Panc1 (cell line): ENCODE measurements around the gene BTBD8. TPM values are rescaled to one million over a fixed set of nuclear protein-coding genes. Genes with fewer than 3 reads are reported as not detected.

Experiments
- ATAC-seq: fragments of 200-7000 bp; cut with Tn5 transposase; 2 replicates; pipeline ENCODE4 v1.9.1; 2020; ENCODE audit warnings: mild to moderate bottlenecking, moderate library complexity
- BruUV-seq: library from RNA; stranded (reverse); fragments of 400-500 nt; replicated peaks from 2 replicates; lab custom pipeline; 2021; lab: Mats Ljungman, UMichigan
- CTCF ChIA-PET: fragments of 300-600 bp; sonication (Branson Sonifier 250); formaldehyde crosslinking; loops from one replicate; lab custom pipeline; 2022; ENCODE audit warnings: antibody characterized with exemption; lab: Charles Lee
- POLR2A ChIA-PET: fragments of 300-600 bp; sonication (Branson Sonifier 250); formaldehyde crosslinking; loops from one replicate; lab custom pipeline; 2022; ENCODE audit warnings: antibody characterized with exemption; lab: Charles Lee
- DNase-seq: peaks from one replicate; pipeline ENCODE4 v3.0.0-alpha.2; 2010; ENCODE audit warnings: low read depth, low spot score
- H3K27ac ChIP-seq: 2 replicates; pipeline ENCODE4 v1.5.1; 2011; ENCODE audit warnings: mild to moderate bottlenecking, low read length, inconsistent platforms
- H3K27me3 ChIP-seq: fragments of 200-500 bp; sonication (Bioruptor generic); 2 replicates; pipeline ENCODE4 v1.6.0; 2014; ENCODE audit warnings: low read length, inconsistent platforms; ENCODE audit not compliant: control insufficient read depth, insufficient read depth
- H3K36me3 ChIP-seq: fragments of 200-500 bp; sonication (Bioruptor generic); 2 replicates; pipeline ENCODE4 v1.5.1; 2014; ENCODE audit warnings: inconsistent platforms, mild to moderate bottlenecking, low read length, moderate library complexity; ENCODE audit not compliant: control insufficient read depth, insufficient read depth
- H3K4me1 ChIP-seq: 2 replicates; pipeline ENCODE4 v1.5.1; 2011; ENCODE audit warnings: inconsistent platforms, mild to moderate bottlenecking, low read length, moderate library complexity; ENCODE audit not compliant: control insufficient read depth, insufficient read depth
- H3K4me3 ChIP-seq, 2 experiments: 2 replicates each; pipeline ENCODE4 v1.5.1; 2011 to 2012; ENCODE audit warnings: low read depth in 2 of 2, low read length in 2 of 2, mild to moderate bottlenecking in 2 of 2, inconsistent platforms in 1 of 2, moderate library complexity in 1 of 2
- H3K9me3 ChIP-seq: fragments of 200-500 bp; sonication (Bioruptor generic); 2 replicates; pipeline ENCODE4 v1.5.1; 2014; ENCODE audit warnings: low read depth, mild to moderate bottlenecking, inconsistent platforms, low read length, moderate library complexity; ENCODE audit not compliant: control insufficient read depth, insufficient read depth
- POLR2AphosphoS5 ChIP-seq: IDR thresholded peaks from 2 replicates; pipeline ENCODE4 v1.6.1; 2012; ENCODE audit warnings: mild to moderate bottlenecking, low read depth, low read length, moderate library complexity
- SIN3A ChIP-seq: IDR thresholded peaks from 2 replicates; pipeline ENCODE4 v1.6.1; 2012; ENCODE audit warnings: low read depth, mild to moderate bottlenecking, low read length, moderate library complexity, borderline replicate concordance; ENCODE audit not compliant: insufficient read depth
- TCF7L2 ChIP-seq: IDR thresholded peaks from 2 replicates; pipeline ENCODE4 v1.6.1; 2011; ENCODE audit warnings: mild to moderate bottlenecking, low read depth, low read length, inconsistent platforms
- in situ Hi-C: cut with HindIII; loops from 2 replicates; pipeline ENCODE4 v1.10.0; 2016; ENCODE audit warnings: low sequenced_read_pairs, low pct_unique_long_range_greater_than_20kb
- intact Hi-C: fragments of 100-400 bp; cut with micrococcal nuclease; formaldehyde crosslinking; loops from one replicate; pipeline ENCODE4 v1.10.0; 2022; ENCODE audit not compliant: unreplicated experiment
- total RNA-seq: library from RNA; stranded (reverse); gene quantifications from one replicate; pipeline ENCODE4 v1.2.1, GENCODE V29; 2021; ENCODE audit not compliant: unreplicated experiment
- TF ChIP-seq, protein P1 (sequence below): fragments of 450-650 bp; IDR thresholded peaks from 2 replicates; pipeline ENCODE4 v1.5.1; 2017; ENCODE audit warnings: mild to moderate bottlenecking
- TF ChIP-seq, protein P2 (sequence below), 2 experiments: IDR thresholded peaks; 2 replicates each; pipeline ENCODE4 v1.6.1; 2011 to 2012; ENCODE audit warnings: low read depth in 2 of 2, control low read depth in 1 of 2, low read length in 1 of 2, mild to moderate bottlenecking in 1 of 2, moderate library complexity in 1 of 2; ENCODE audit not compliant: insufficient read depth in 1 of 2

BTBD8 gene
- total RNA-seq, 1 experiment from 2014 or later: 0.69 TPM

- in situ Hi-C loops (no loop called here), intact Hi-C loops (no loop called here)
- ATAC-seq (no peak), DNase-seq (no peak)
- ChIA-PET POLR2A (no interaction called here), CTCF (no interaction called here)
- Histone ChIP-seq H3K27me3 (no peaks in the 10 kb centered on the region), H3K36me3 (no peaks in the 10 kb centered on the region), H3K9me3 (no peaks in the 10 kb centered on the region), H3K4me3 (no peak overlapping the region), H3K27ac (no peak overlapping the region), H3K4me1 (no peaks in the 10 kb centered on the region)
- BruUV-seq: no TSS peak
- TF ChIP-seq, protein P1, sequence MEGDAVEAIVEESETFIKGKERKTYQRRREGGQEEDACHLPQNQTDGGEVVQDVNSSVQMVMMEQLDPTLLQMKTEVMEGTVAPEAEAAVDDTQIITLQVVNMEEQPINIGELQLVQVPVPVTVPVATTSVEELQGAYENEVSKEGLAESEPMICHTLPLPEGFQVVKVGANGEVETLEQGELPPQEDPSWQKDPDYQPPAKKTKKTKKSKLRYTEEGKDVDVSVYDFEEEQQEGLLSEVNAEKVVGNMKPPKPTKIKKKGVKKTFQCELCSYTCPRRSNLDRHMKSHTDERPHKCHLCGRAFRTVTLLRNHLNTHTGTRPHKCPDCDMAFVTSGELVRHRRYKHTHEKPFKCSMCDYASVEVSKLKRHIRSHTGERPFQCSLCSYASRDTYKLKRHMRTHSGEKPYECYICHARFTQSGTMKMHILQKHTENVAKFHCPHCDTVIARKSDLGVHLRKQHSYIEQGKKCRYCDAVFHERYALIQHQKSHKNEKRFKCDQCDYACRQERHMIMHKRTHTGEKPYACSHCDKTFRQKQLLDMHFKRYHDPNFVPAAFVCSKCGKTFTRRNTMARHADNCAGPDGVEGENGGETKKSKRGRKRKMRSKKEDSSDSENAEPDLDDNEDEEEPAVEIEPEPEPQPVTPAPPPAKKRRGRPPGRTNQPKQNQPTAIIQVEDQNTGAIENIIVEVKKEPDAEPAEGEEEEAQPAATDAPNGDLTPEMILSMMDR: no peak
- TF ChIP-seq, protein P2, sequence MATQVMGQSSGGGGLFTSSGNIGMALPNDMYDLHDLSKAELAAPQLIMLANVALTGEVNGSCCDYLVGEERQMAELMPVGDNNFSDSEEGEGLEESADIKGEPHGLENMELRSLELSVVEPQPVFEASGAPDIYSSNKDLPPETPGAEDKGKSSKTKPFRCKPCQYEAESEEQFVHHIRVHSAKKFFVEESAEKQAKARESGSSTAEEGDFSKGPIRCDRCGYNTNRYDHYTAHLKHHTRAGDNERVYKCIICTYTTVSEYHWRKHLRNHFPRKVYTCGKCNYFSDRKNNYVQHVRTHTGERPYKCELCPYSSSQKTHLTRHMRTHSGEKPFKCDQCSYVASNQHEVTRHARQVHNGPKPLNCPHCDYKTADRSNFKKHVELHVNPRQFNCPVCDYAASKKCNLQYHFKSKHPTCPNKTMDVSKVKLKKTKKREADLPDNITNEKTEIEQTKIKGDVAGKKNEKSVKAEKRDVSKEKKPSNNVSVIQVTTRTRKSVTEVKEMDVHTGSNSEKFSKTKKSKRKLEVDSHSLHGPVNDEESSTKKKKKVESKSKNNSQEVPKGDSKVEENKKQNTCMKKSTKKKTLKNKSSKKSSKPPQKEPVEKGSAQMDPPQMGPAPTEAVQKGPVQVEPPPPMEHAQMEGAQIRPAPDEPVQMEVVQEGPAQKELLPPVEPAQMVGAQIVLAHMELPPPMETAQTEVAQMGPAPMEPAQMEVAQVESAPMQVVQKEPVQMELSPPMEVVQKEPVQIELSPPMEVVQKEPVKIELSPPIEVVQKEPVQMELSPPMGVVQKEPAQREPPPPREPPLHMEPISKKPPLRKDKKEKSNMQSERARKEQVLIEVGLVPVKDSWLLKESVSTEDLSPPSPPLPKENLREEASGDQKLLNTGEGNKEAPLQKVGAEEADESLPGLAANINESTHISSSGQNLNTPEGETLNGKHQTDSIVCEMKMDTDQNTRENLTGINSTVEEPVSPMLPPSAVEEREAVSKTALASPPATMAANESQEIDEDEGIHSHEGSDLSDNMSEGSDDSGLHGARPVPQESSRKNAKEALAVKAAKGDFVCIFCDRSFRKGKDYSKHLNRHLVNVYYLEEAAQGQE (IDR thresholded peaks at IDR 0.05; ENCODE audit: insufficient read depth in 1 of 2, low read depth in 2 of 2, low read length in 1 of 2): no peak
- TF ChIP-seq POLR2AphosphoS5: no peak
- no peak for TF ChIP-seq TCF7L2
- no peak for TF ChIP-seq SIN3A
Measured at GRCh38 chr1:92211166-92211565, 131.0 kb downstream of the BTBD8 start.

- no TSS peak for BruUV-seq
- no peak within 1 kb of the TSS for H3K27ac ChIP-seq
- ChIA-PET CTCF (no interaction called here), POLR2A (no interaction called here)
- TF ChIP-seq SIN3A (no peak), POLR2AphosphoS5 (no peak), TCF7L2 (no peak)
- TF ChIP-seq, protein P1: no peak
- TF ChIP-seq, protein P2 (IDR thresholded peaks at IDR 0.05; ENCODE audit: insufficient read depth in 1 of 2, low read depth in 2 of 2, low read length in 1 of 2): no peak
- DNase-seq: no peak
- in situ Hi-C loops: no loop called here
- no peak within 1 kb of the TSS for H3K4me3 ChIP-seq
- H3K4me1 ChIP-seq: no peaks in the 10 kb centered on the region
- ATAC-seq: no peak
- H3K9me3 ChIP-seq: no peaks in the 10 kb centered on the region
- H3K27me3 ChIP-seq: no peaks in the 10 kb centered on the region
- intact Hi-C loops: no loop called here
- no peaks in the 10 kb centered on the region for H3K36me3 ChIP-seq
Measured at GRCh38 chr1:92217721-92218120, 137.6 kb downstream of the BTBD8 start, which contains the start of gene C1orf146. Gene C1orf146, plus strand, starts transcription at chr1:92217915. Its CDS starts 13,506 bp downstream, at chr1:92231421.
